HCEC 1CT (cell line): ENCODE measurements around the gene DNM2.
A peak's percentile ranks its signal among the peaks of the same experiment; 100 is the strongest.
"Not testable (repeated sequence)": the region's sequence is repeated elsewhere in the genome, so short reads cannot be mapped to it uniquely, and the experiment has no call there.

Source experiments
- DNase-seq: peaks from one replicate; pipeline ENCODE4 v3.0.0-alpha.2; 2017

The DNM2 gene

GRCh38 chr19:10819124-10820060, 101.5 kb downstream of the DNM2 start:
- DNase-seq, result no peak

GRCh38 chr19:10820173-10820572, 102.3 kb downstream of the DNM2 start:
- no peak for DNase-seq

- DNase-seq, result no peak
Measured at GRCh38 chr19:10823690-10824089, 105.8 kb downstream of the DNM2 start.

- DNase-seq, result no peak
Measured at GRCh38 chr19:10826231-10826630, 108.4 kb downstream of the DNM2 start.

- DNase-seq, result no peak
Measured at GRCh38 chr19:10826846-10827245, 109.0 kb downstream of the DNM2 start.

GRCh38 chr19:10828981-10829821, 111.3 kb downstream of the DNM2 start:
- no peak for DNase-seq

GRCh38 chr19:10829967-10830366, 112.1 kb downstream of the DNM2 start:
- no peak for DNase-seq

- no peak for DNase-seq
Measured at GRCh38 chr19:10830370-10830769, 112.5 kb downstream of the DNM2 start.

GRCh38 chr19:10830931-10831779, 113.3 kb downstream of the DNM2 start:
- DNase-seq, result no peak

GRCh38 chr19:10831987-10832938, 114.4 kb downstream of the DNM2 start:
- no peak for DNase-seq

- no peak for DNase-seq
Measured at GRCh38 chr19:10832939-10833296, 115.0 kb downstream of the DNM2 start.

GRCh38 chr19:10835089-10835753, 117.3 kb downstream of the DNM2 start:
- no peak for DNase-seq

GRCh38 chr19:10835754-10836478, 118.0 kb downstream of the DNM2 start, which contains the start of gene TMED1:
TMED1 (minus strand) TSS chr19:10836212; CDS start chr19:10836191, 21 bp downstream.
- DNase-seq, result peak; percentile 99

- DNase-seq, result peak; percentile 80
Measured at GRCh38 chr19:10836479-10837330, 118.8 kb downstream of the DNM2 start.

- not testable (repeated sequence) for DNase-seq
Measured at GRCh38 chr19:10837649-10838048, 119.8 kb downstream of the DNM2 start.

- no peak for DNase-seq
Measured at GRCh38 chr19:10838377-10838776, 120.5 kb downstream of the DNM2 start.

- DNase-seq, result no peak
Measured at GRCh38 chr19:10839114-10840050, 121.5 kb downstream of the DNM2 start.

GRCh38 chr19:10842788-10843187, 124.9 kb downstream of the DNM2 start:
- no peak for DNase-seq
